Fibroblast of skin of scalp (primary cell): ENCODE data around the gene LPAR5.
A peak's percentile ranks its signal among the peaks of the same experiment; 100 is the strongest.
"Not testable (repeated sequence)": the region's sequence is repeated elsewhere in the genome, so short reads cannot be mapped to it uniquely, and the experiment has no call there.

Experiments
- DNase-seq: peaks from one replicate; pipeline ENCODE4 v3.0.0-alpha.2; 2013

The LPAR5 gene

GRCh38 chr12:6606331-6607131, 29.2 kb downstream of the LPAR5 start:
- peak; percentile 53 for DNase-seq

- DNase-seq: peak; percentile 39
These were observed 30.1 kb downstream of the LPAR5 start for GRCh38 chr12:6605421-6606330.

GRCh38 chr12:6604259-6605029, 31.3 kb downstream of the LPAR5 start:
- peak; percentile 86 for DNase-seq

GRCh38 chr12:6603095-6603567, 32.6 kb downstream of the LPAR5 start:
- DNase-seq: peak; percentile 74

- no peak for DNase-seq
These were observed 33.2 kb downstream of the LPAR5 start for GRCh38 chr12:6602526-6602925.

- not testable (repeated sequence) for DNase-seq
These were observed 40.1 kb downstream of the LPAR5 start for GRCh38 chr12:6595673-6596072.

- DNase-seq: no peak
These were observed 43.7 kb downstream of the LPAR5 start for GRCh38 chr12:6592087-6592486.

- DNase-seq: not testable (repeated sequence)
These were observed 49.2 kb downstream of the LPAR5 start for GRCh38 chr12:6586569-6586968.

- DNase-seq: no peak
These were observed 51.5 kb downstream of the LPAR5 start for GRCh38 chr12:6584293-6584692.

- DNase-seq: no peak
These were observed 52.8 kb downstream of the LPAR5 start for GRCh38 chr12:6582959-6583358.

- DNase-seq: no peak
These were observed 53.6 kb downstream of the LPAR5 start for GRCh38 chr12:6582196-6582595.

- no peak for DNase-seq
These were observed 60.1 kb downstream of the LPAR5 start for GRCh38 chr12:6575648-6576047.

GRCh38 chr12:6574576-6575295, 61.0 kb downstream of the LPAR5 start:
- DNase-seq: no peak

GRCh38 chr12:6573001-6573400, 62.8 kb downstream of the LPAR5 start:
- DNase-seq: no peak

- DNase-seq: peak; percentile 43
These were observed 65.4 kb downstream of the LPAR5 start for GRCh38 chr12:6570264-6570887.

- no peak for DNase-seq
These were observed 66.0 kb downstream of the LPAR5 start for GRCh38 chr12:6569786-6570185.

GRCh38 chr12:6569312-6569711, 66.4 kb downstream of the LPAR5 start:
- DNase-seq: no peak
